GM12892 (cell line): ENCODE results near the gene KRTAP10-4.
"Not testable (repeated sequence)": the region's sequence is repeated elsewhere in the genome, so short reads cannot be mapped to it uniquely, and the experiment has no call there.

Experiments
- DNase-seq: peaks from one replicate; pipeline ENCODE4 v3.0.0; 2011; ENCODE audit not compliant: insufficient read length
- FAIRE-seq: peaks from 2 replicates; lab custom pipeline; 2011; peaks lifted over from hg19 to GRCh38; lab: Jason Lieb, UNC
- POLR2A ChIP-seq: IDR thresholded peaks from 2 replicates; pipeline ENCODE4 v1.6.1; 2011; ENCODE audit warnings: low read depth, low read length, control low read depth
- POLR2AphosphoS5 ChIP-seq: IDR thresholded peaks from 2 replicates; pipeline ENCODE4 v1.6.1; 2011; ENCODE audit warnings: low read depth, low read length, control low read depth
- TAF1 ChIP-seq: IDR thresholded peaks from 2 replicates; pipeline ENCODE4 v1.6.1; 2011; ENCODE audit warnings: low read depth, mild to moderate bottlenecking, control low read depth, low read length, borderline replicate concordance

Gene KRTAP10-4

DNA sequence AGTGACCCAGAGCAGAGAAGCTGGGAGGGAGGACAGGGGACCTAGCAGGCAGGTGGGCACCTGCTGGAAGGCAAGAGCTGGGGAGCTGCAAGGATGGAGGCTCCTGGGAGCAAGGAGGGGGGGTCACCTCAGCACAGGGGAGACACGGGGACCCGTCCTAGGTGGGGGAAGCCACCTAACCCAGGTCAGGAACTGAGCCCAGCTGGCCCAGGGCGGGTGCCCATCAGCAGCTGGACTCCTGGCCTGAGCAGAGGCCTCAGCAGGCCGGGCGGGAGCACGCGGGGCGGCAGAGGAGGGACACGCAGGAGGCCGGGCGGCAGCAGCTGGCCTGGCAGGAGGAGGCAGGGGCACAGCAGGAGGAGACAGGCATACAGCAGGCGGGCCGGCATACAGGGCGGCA lies 34.5 kb upstream of the KRTAP10-4 start:
- no peak for TF ChIP-seq TAF1
- TF ChIP-seq POLR2A: no peak
- TF ChIP-seq POLR2AphosphoS5: no peak
- FAIRE-seq: no peak
- no peak for DNase-seq

DNA sequence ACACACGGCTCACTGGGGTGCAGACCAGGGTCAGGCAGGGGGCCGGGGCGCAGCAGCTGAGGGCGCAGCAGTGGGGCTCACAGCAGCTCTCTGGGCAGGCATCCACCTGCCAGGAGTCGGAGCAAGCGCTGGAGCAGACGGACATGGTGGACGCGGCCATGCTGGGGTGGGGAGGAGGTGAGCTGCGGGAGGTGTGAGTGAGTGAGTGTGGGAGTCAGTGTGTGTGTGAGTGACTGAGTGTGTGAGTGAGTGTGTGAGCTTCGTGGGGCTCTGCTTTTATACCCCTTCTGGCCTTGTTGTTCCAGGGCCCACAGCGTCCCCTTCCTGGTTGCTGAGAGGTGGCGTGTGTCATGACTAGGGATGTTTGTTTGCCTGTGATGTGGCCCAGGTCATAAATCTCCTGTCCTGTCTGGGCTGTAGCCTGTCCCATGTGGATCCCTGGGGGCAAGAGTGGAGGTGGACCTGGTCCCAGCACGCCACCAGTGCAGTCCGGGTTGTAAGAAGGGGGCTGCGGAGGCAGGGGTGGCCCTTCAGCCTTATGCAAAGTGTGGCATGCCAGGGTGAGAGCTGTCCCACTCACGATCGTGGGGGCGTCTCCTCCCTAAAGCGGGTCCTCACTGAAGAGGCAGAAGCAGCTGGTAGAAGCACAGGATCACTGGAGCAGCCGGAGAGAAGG lies 33.4 kb upstream of the KRTAP10-4 start, which contains the start of gene KRTAP10-1:
Gene KRTAP10-1 (minus strand): TSS at position 205 of the 676 bp plus-strand sequence. CDS start 45 bp downstream, at position 160.
- DNase-seq (no peak), FAIRE-seq (no peak)
- no peak for TF ChIP-seq TAF1
- no peak for TF ChIP-seq POLR2A
- no peak for TF ChIP-seq POLR2AphosphoS5

DNA sequence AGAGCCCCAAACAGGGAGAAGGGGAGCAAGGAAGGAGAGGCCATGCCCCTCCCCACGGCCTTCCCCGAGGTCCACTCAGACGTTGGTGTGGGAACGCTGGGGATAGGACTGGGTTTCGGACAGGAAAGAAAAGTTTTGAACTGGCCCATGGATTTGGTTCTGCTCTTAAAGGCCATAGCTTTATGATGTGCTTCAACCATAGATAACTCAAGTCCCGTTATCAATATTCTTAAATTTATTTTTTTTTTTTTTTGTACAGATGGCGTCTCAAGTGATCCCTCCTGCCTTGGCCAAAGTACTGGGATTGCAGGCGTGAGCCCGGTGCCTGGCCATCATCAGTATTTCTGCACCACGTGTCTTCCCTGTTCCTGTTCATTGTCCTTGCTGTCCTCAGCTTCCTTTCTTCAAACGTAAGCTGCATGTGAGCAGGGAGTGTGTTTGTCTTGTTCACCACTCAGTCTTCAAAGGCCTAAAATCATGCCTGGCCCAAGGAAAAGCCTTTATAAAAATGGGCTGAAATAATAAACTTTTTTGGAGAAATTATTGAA lies 32.7 kb upstream of the KRTAP10-4 start:
- no peak for DNase-seq
- no peak for FAIRE-seq
- TF ChIP-seq TAF1 (no peak), POLR2AphosphoS5 (no peak), POLR2A (no peak)

- no peak for TF ChIP-seq POLR2AphosphoS5
- no peak for TF ChIP-seq POLR2A
- TF ChIP-seq TAF1: no peak
- DNase-seq (no peak), FAIRE-seq (no peak)
Measured at GRCh38 chr21:44542716-44543115, 30.8 kb upstream of the KRTAP10-4 start.

- no peak for TF ChIP-seq POLR2A
- TF ChIP-seq POLR2AphosphoS5: no peak
- TF ChIP-seq TAF1: no peak
- DNase-seq (no peak), FAIRE-seq (no peak)
Measured at GRCh38 chr21:44544566-44544965, 29.0 kb upstream of the KRTAP10-4 start.

- FAIRE-seq (no peak), DNase-seq (no peak)
- TF ChIP-seq TAF1: no peak
- no peak for TF ChIP-seq POLR2AphosphoS5
- TF ChIP-seq POLR2A: no peak
Measured at GRCh38 chr21:44547656-44548331, 25.7 kb upstream of the KRTAP10-4 start.

- TF ChIP-seq POLR2A (no peak), TAF1 (no peak), POLR2AphosphoS5 (no peak)
- FAIRE-seq: no peak
- DNase-seq: no peak
Measured at GRCh38 chr21:44548381-44548780, 25.1 kb upstream of the KRTAP10-4 start.

GRCh38 chr21:44548922-44549321 lies 24.6 kb upstream of the KRTAP10-4 start:
- TF ChIP-seq POLR2AphosphoS5 (no peak), POLR2A (no peak), TAF1 (no peak)
- FAIRE-seq (no peak), DNase-seq (no peak)

- TF ChIP-seq POLR2A (no peak), TAF1 (no peak), POLR2AphosphoS5 (no peak)
- no peak for FAIRE-seq
- DNase-seq: no peak
Measured at GRCh38 chr21:44549525-44550211, 23.9 kb upstream of the KRTAP10-4 start.

DNA sequence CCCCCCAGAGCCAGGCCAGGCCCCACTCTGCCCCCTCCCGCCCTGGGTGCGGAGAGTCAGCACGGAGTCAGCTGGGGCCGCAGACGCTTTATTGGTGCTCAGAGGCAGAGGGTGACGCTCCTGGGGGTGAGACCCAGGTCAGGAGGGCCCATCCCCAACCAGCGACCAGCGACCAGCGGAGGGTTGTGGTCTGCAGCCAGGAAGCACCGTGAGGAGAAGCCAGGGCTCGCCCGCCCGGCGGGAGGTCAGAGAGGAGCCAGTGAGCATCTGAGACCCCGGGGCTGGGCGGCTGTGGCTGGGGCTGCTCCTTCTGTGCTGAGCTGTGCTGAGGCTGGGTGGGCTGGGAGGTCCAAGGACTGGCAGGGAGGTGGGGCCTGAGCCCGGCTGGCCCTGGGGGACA lies 23.2 kb upstream of the KRTAP10-4 start:
- not testable (repeated sequence) for FAIRE-seq

GRCh38 chr21:44550807-44551206 lies 22.7 kb upstream of the KRTAP10-4 start:
- TF ChIP-seq TAF1 (no peak), POLR2AphosphoS5 (no peak), POLR2A (no peak)
- no peak for FAIRE-seq
- no peak for DNase-seq

More for the DNA sequence above, 23.2 kb upstream of the KRTAP10-4 start:
- DNase-seq: not testable (repeated sequence)
